ENCODE data around the gene YES1.
A peak's percentile ranks its signal among the peaks of the same experiment; 100 is the strongest.
"Not testable (repeated sequence)": the region's sequence is repeated elsewhere in the genome, so short reads cannot be mapped to it uniquely, and the experiment has no call there.

Gene YES1

GRCh38 chr18:755506-755905 lies 56.5 kb downstream of the YES1 start:
- no peak for DNase-seq (ENCODE audit: insufficient read length, low spot score)
- no peak for FAIRE-seq
- no peak for TF ChIP-seq POLR2A (IDR thresholded peaks at IDR 0.05; ENCODE audit: low read depth, low read length)

DNA sequence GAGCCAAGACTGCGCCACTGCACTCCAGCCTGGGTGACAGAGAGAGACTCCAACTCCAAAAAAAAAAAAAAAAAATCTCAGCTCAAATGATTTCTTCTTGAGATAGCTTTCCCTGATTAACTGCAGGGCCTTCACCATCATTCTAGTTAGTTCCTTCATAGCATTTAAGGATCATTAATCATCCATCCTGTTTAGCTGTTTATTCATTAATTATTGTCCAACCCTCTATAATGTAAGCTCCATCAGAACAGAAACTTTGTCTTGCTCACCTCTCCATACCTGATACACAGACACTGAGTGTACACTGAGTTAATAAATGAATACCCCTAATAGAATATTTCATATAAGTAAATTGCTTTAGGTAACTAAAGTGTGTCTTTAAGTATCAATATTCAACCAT lies 57.4 kb downstream of the YES1 start:
- FAIRE-seq (no peak), DNase-seq (ENCODE audit: insufficient read length, low spot score) (no peak)
- no peak for TF ChIP-seq POLR2A (IDR thresholded peaks at IDR 0.05; ENCODE audit: low read depth, low read length)

DNA sequence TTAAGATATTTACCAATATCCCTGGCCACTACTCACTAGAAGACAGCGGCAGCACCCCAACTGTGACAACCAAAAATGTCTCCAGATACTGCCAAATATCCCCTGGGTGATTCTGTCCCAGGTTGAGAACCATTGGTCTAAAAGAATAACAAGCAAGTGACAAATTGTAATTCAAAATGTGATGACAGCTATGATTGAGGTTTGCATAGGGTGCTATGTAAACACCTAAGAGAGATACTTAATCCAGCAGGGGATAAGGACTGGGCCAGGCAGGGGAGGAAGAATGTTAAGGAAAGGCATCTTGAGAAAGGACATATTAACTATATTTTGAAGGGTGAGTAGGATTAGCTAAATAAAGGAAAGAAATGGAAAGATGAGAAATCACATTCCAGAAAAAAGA lies 61.6 kb downstream of the YES1 start:
- TF ChIP-seq POLR2A (IDR thresholded peaks at IDR 0.05; ENCODE audit: low read depth, low read length) = no peak
- no peak for DNase-seq (ENCODE audit: insufficient read length, low spot score)

GRCh38 chr18:744832-745597 lies 67.0 kb downstream of the YES1 start:
- DNase-seq (ENCODE audit: insufficient read length, low spot score) (no peak), FAIRE-seq (no peak)
- no peak for TF ChIP-seq POLR2A (IDR thresholded peaks at IDR 0.05; ENCODE audit: low read depth, low read length)

More for the DNA sequence above, 61.6 kb downstream of the YES1 start:
- FAIRE-seq = no peak

GRCh38 chr18:741931-742512 lies 70.0 kb downstream of the YES1 start:
- peak; percentile 10 for DNase-seq (ENCODE audit: insufficient read length, low spot score)
- peak; percentile 88 for FAIRE-seq
- TF ChIP-seq POLR2A (IDR thresholded peaks at IDR 0.05; ENCODE audit: low read depth, low read length) = no peak

DNA sequence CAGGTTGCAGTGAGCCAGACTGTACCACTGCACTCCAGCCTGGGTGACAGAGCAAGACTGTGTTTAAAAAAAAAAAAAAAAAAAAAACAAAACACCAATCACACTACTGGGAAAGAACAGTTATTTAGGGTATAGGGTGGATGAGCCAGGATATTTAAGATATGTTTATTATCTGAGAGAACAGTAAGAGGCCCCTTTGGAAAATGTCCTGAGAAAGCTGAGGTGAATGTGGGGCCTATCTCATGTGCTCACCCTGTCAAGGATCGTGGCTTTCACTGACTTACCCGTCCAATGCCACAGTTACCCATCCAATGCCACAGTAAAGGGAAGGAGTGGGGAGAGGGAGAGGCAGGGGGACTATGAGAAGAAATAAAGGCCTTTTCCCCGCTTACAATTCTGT lies 79.7 kb downstream of the YES1 start:
- no peak for TF ChIP-seq POLR2A (IDR thresholded peaks at IDR 0.05; ENCODE audit: low read depth, low read length)
- DNase-seq (ENCODE audit: insufficient read length, low spot score) = no peak
- no peak for FAIRE-seq

- FAIRE-seq (peak; percentile 11), DNase-seq (ENCODE audit: insufficient read length, low spot score) (no peak)
- no peak for TF ChIP-seq POLR2A (IDR thresholded peaks at IDR 0.05; ENCODE audit: low read depth, low read length)
These were observed 80.9 kb downstream of the YES1 start for GRCh38 chr18:731185-731584.

GRCh38 chr18:730692-731091 lies 81.3 kb downstream of the YES1 start:
- FAIRE-seq = no peak
- DNase-seq (ENCODE audit: insufficient read length, low spot score) = no peak
- TF ChIP-seq POLR2A (IDR thresholded peaks at IDR 0.05; ENCODE audit: low read depth, low read length) = no peak

GRCh38 chr18:730120-730519 lies 81.9 kb downstream of the YES1 start:
- FAIRE-seq; DNase-seq (ENCODE audit: insufficient read length, low spot score): not testable (repeated sequence)

DNA sequence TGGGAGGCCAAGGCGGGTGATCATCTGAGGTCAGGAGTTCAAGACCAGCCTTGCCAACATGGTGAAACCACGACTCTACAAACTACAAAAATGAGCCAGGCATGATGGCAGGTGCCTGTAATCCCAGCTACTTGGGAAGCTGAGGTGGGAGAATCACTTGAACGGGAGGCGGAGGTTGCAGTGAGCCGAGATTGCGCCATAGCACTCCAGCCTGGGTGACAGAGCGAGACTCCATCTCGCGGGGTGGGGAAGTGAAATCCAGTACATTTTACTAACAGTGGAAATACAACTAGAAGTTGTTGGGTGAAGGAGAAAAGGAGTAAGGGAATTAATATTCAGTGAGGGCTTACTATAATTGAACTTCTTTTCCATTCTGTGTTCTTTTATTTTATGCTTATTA lies 86.4 kb downstream of the YES1 start:
- no peak for FAIRE-seq
- no peak for TF ChIP-seq POLR2A (IDR thresholded peaks at IDR 0.05; ENCODE audit: low read depth, low read length)

DNA sequence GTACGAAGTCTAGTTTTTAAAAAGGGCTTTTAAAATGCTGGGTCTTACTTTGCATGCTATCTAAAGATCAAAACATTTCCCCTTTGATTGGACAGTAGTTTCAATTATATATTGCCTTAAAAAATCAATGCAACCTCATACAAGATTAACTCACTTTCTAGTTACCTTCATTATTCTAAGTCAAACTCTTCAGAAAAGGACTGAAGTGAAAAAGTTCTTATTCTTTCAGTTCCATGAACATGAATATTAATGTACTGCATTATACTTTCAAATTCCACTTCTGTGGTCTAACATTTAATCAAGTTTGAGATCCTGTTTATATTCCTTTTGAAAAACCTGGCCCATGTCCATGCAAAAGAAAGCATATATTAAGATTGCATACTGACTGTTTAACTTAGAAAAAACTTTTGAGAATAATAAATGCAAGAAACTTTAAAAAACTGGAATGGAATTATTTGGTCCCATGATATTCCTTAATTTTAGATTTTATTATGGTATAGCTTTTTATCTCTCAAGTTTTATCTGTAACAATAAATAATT lies 88.4 kb downstream of the YES1 start:
- TF ChIP-seq POLR2A (IDR thresholded peaks at IDR 0.05; ENCODE audit: low read depth, low read length) = no peak
- FAIRE-seq = peak; percentile 52

More for the DNA sequence above, 86.4 kb downstream of the YES1 start:
- no peak for DNase-seq (ENCODE audit: insufficient read length, low spot score)

DNA sequence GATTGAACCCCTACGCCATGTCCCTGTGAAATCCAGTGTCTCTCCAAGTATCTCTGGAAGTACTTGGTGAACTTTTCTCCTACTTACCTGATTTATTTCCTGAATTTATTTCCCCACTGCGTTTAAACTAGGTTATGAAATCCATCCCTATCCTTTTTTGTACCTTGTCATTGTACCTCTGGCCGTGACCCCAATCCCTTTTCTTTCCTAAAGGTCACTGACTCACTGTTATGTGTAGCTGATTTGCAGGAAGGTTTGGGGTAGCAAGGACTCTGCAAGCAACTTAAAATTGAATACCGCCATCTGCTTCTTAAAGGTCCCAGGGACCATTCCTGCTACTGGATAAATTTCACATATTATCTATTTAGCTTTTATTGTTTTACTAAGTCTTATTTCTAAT lies 95.0 kb downstream of the YES1 start:
- FAIRE-seq = no peak
- no peak for TF ChIP-seq POLR2A (IDR thresholded peaks at IDR 0.05; ENCODE audit: low read depth, low read length)
- DNase-seq (ENCODE audit: insufficient read length, low spot score) = no peak

More for the DNA sequence above, 88.4 kb downstream of the YES1 start:
- DNase-seq (ENCODE audit: insufficient read length, low spot score) = no peak

- FAIRE-seq (peak; percentile 60), DNase-seq (ENCODE audit: insufficient read length, low spot score) (no peak)
- TF ChIP-seq POLR2A (IDR thresholded peaks at IDR 0.05; ENCODE audit: low read depth, low read length) = no peak
These were observed 96.4 kb downstream of the YES1 start for GRCh38 chr18:715626-716025.

DNA sequence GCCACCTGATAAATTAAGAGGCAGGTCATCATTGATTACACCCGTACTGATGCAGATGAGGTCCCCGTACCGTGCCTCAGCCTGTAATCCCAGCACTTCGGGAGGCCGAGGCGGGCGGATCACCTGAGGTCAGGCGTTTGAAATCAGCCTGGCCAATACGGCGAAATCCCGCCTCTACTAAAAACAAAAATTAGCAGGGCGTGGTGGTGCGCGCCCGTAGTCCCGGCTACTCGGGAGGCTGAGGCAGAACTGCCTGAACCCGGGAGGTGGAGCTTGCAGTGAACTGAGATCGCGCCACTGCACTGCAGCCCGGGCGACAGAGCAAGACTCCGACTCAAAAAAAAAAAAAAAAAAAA lies 98.9 kb downstream of the YES1 start:
- FAIRE-seq = no peak
- DNase-seq (ENCODE audit: insufficient read length, low spot score) = no peak
- TF ChIP-seq POLR2A (IDR thresholded peaks at IDR 0.05; ENCODE audit: low read depth, low read length) = no peak

Data from H54 (cell line).